Neural cell (in vitro differentiated cells): ENCODE measurements around the gene TSPOAP1. TPM values are rescaled to one million over a fixed set of nuclear protein-coding genes. Genes with fewer than 3 reads are reported as not detected.

Source experiments
- H2AFZ ChIP-seq: fragments of 200-600, 300-800 bp; sonication (generic), shearing (Covaris generic); 2 replicates; pipeline ENCODE4 v1.6.0; 2014; ENCODE audit warnings: low read depth, mild to moderate bottlenecking, antibody characterized with exemption, low read length, moderate library complexity
- H3F3A ChIP-seq: fragments of 200-600 bp; shearing (Covaris generic); 2 replicates; pipeline ENCODE4 v1.6.1; 2016; ENCODE audit warnings: mild to moderate bottlenecking, moderate library complexity, mixed read lengths, antibody characterized with exemption, low read length; ENCODE audit not compliant: insufficient read depth, poor library complexity, severe bottlenecking
- H3K27ac ChIP-seq: fragments of 200-600, 300-800 bp; sonication (generic), shearing (Covaris generic); 2 replicates; pipeline ENCODE4 v1.5.1; 2014; ENCODE audit warnings: mild to moderate bottlenecking, low read length, moderate library complexity
- H3K27me3 ChIP-seq: fragments of 300-800, 200-600 bp; sonication (generic), shearing (Covaris generic); 2 replicates; pipeline ENCODE4 v1.6.0; 2014; ENCODE audit warnings: mild to moderate bottlenecking, low read depth, low read length, moderate library complexity; ENCODE audit not compliant: insufficient read depth
- H3K36me3 ChIP-seq: fragments of 300-800, 200-600 bp; sonication (generic), shearing (Covaris generic); 2 replicates; pipeline ENCODE4 v1.5.1; 2014; ENCODE audit warnings: mild to moderate bottlenecking, antibody characterized with exemption, low read length, moderate library complexity; ENCODE audit not compliant: insufficient read depth
- H3K4me2 ChIP-seq: fragments of 300-800, 200-600 bp; sonication (generic), shearing (Covaris generic); 2 replicates; pipeline ENCODE4 v1.6.0; 2014; ENCODE audit warnings: mild to moderate bottlenecking, low read length
- H3K4me3 ChIP-seq: fragments of 300-800, 200-600 bp; sonication (generic), shearing (Covaris generic); 2 replicates; pipeline ENCODE4 v1.5.1; 2014; ENCODE audit warnings: mild to moderate bottlenecking, low read length, moderate library complexity
- H3K79me2 ChIP-seq: fragments of 200-600 bp; shearing (Covaris generic); replicated peaks from 2 replicates; pipeline ENCODE4 v1.6.0; 2014; ENCODE audit warnings: mild to moderate bottlenecking, low read length, moderate library complexity; ENCODE audit not compliant: insufficient read depth
- H3K9ac ChIP-seq: fragments of 300-800, 200-600 bp; sonication (generic), shearing (Covaris generic); 2 replicates; pipeline ENCODE4 v1.6.1; 2016; ENCODE audit warnings: mild to moderate bottlenecking, low read length, mixed read lengths
- H3K9me2 ChIP-seq: fragments of 200-600 bp; shearing (Covaris generic); 2 replicates; pipeline ENCODE4 v1.6.1; 2016; ENCODE audit warnings: mild to moderate bottlenecking, low read length, mixed read lengths; ENCODE audit not compliant: insufficient read depth
- H3K9me3 ChIP-seq: fragments of 200-600, 300-800 bp; sonication (generic), shearing (Covaris generic); 2 replicates; pipeline ENCODE4 v1.6.1; 2016; ENCODE audit warnings: mild to moderate bottlenecking, mixed run types, low read length, moderate library complexity, mixed read lengths
- H4K20me1 ChIP-seq: fragments of 200-600 bp; shearing (Covaris generic); 2 replicates; pipeline ENCODE4 v1.6.1; 2016; ENCODE audit warnings: mild to moderate bottlenecking, mixed run types; ENCODE audit not compliant: insufficient read depth
- EZH2 ChIP-seq: fragments of 200-600, 300-800 bp; shearing (Covaris generic), sonication (generic); IDR thresholded peaks from 2 replicates; pipeline ENCODE4 v1.6.1; 2014; ENCODE audit warnings: antibody characterized with exemption, low read length, borderline replicate concordance, mild to moderate bottlenecking; ENCODE audit not compliant: insufficient read depth, poor library complexity, severe bottlenecking
- MXI1 ChIP-seq: fragments of 450-650 bp; conservative IDR thresholded peaks from 2 replicates; pipeline ENCODE4 v1.6.1; 2014; ENCODE audit warnings: antibody characterized with exemption, mild to moderate bottlenecking; ENCODE audit not compliant: poor library complexity, severe bottlenecking
- POLR2AphosphoS5 ChIP-seq: IDR thresholded peaks from 2 replicates; pipeline ENCODE4 v1.6.1; 2012
- RAD21 ChIP-seq: fragments of 450-650 bp; conservative IDR thresholded peaks from 2 replicates; pipeline ENCODE4 v1.6.1; 2014; ENCODE audit warnings: antibody characterized with exemption, mild to moderate bottlenecking, moderate library complexity
- TAF1 ChIP-seq: IDR thresholded peaks from 2 replicates; pipeline ENCODE4 v1.6.1; 2012; ENCODE audit warnings: low read depth
- polyA plus RNA-seq: library from polyadenylated mRNA; depleted of rRNA; stranded (reverse); fragments of >200 nt; gene quantifications from 2 replicates; pipeline ENCODE4 v1.2.3, GENCODE V29; 2014
- TF ChIP-seq, protein P1 (sequence below): IDR thresholded peaks from 2 replicates; pipeline ENCODE4 v1.6.1; 2012; ENCODE audit warnings: borderline replicate concordance
- TF ChIP-seq, protein P2 (sequence below): fragments of 450-650 bp; IDR thresholded peaks from 2 replicates; pipeline ENCODE4 v1.5.1; 2014; ENCODE audit warnings: antibody characterized with exemption, mild to moderate bottlenecking, moderate library complexity; ENCODE audit not compliant: poor library complexity, severe bottlenecking

Gene TSPOAP1
- polyA plus RNA-seq, 1 donor from 2014 or later = 103 TPM

DNA sequence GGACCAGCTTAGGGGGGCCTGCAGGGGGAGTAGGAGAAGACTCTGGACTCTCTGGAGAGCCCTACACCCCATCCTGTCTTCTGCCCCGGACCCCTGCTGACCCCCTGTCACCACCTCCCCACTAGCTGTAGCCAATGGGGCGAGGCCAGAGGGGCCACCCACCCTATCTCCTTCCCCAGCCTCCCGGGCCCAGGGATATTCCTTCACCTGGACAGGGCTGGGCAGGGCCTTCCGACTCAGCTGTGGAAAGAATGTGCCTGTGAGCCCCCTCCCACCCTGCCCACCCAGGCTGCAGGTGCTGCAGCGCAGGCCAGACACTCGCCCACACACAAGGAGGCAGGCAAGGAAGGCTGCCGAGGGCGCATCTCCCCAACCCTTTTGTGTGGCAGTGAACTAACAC is 23.0 kb downstream of the TSPOAP1 start:
- Histone ChIP-seq H3K4me2 (no peak overlapping the region), H2AFZ (no peak overlapping the region), H3K27me3 (no peaks in the 10 kb centered on the region), H4K20me1 (no peaks in the 10 kb centered on the region), H3K79me2 (no peaks in the 10 kb centered on the region), H3K27ac (no peak overlapping the region), H3K9me2 (no peaks in the 10 kb centered on the region), H3K9ac (no peak overlapping the region), H3K4me3 (no peak overlapping the region), H3F3A (no peaks in the 10 kb centered on the region), H3K36me3 (no peaks in the 10 kb centered on the region), H3K9me3 (no peaks in the 10 kb centered on the region)
- TF ChIP-seq RAD21 (no peak), EZH2 (no peak)
- TF ChIP-seq, protein P1, sequence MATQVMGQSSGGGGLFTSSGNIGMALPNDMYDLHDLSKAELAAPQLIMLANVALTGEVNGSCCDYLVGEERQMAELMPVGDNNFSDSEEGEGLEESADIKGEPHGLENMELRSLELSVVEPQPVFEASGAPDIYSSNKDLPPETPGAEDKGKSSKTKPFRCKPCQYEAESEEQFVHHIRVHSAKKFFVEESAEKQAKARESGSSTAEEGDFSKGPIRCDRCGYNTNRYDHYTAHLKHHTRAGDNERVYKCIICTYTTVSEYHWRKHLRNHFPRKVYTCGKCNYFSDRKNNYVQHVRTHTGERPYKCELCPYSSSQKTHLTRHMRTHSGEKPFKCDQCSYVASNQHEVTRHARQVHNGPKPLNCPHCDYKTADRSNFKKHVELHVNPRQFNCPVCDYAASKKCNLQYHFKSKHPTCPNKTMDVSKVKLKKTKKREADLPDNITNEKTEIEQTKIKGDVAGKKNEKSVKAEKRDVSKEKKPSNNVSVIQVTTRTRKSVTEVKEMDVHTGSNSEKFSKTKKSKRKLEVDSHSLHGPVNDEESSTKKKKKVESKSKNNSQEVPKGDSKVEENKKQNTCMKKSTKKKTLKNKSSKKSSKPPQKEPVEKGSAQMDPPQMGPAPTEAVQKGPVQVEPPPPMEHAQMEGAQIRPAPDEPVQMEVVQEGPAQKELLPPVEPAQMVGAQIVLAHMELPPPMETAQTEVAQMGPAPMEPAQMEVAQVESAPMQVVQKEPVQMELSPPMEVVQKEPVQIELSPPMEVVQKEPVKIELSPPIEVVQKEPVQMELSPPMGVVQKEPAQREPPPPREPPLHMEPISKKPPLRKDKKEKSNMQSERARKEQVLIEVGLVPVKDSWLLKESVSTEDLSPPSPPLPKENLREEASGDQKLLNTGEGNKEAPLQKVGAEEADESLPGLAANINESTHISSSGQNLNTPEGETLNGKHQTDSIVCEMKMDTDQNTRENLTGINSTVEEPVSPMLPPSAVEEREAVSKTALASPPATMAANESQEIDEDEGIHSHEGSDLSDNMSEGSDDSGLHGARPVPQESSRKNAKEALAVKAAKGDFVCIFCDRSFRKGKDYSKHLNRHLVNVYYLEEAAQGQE = no peak
- TF ChIP-seq, protein P2, sequence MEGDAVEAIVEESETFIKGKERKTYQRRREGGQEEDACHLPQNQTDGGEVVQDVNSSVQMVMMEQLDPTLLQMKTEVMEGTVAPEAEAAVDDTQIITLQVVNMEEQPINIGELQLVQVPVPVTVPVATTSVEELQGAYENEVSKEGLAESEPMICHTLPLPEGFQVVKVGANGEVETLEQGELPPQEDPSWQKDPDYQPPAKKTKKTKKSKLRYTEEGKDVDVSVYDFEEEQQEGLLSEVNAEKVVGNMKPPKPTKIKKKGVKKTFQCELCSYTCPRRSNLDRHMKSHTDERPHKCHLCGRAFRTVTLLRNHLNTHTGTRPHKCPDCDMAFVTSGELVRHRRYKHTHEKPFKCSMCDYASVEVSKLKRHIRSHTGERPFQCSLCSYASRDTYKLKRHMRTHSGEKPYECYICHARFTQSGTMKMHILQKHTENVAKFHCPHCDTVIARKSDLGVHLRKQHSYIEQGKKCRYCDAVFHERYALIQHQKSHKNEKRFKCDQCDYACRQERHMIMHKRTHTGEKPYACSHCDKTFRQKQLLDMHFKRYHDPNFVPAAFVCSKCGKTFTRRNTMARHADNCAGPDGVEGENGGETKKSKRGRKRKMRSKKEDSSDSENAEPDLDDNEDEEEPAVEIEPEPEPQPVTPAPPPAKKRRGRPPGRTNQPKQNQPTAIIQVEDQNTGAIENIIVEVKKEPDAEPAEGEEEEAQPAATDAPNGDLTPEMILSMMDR = no peak

DNA sequence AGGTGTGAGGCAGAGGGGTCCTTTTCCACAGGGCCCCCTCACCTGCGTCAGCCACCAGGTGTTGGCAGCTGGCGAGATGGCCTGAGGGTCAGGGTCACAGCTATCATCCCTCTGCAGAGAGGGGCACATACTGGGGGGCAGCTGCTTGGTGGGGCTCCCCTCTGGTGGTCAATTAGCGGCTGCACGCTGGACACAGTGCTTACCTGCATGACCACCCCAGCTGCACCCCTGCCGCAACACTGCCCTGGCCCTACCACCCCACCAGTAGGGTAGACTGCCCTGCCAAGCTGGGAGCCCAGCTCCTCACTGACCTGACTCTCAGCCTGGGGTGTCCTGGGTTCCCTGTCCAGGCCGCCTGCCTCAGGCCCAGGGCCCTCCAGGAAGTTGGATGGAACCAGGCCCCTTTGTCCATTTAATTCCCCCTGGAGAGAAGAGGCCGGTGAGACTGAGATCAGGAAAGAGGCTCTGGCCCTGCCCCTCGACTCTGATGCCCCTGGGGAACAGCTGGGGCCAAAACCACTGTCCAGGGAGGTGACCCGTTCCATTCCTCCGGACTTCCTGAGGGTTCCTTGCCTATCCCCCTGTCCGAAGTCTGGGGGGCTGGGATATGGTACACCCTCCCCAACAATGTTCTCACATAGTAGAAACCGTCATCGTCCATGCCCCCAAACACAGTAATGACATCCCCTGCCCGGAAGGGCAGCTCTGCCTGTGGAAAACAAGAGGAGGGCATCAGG is 23.7 kb downstream of the TSPOAP1 start:
- Histone ChIP-seq H3K4me2 (no peak overlapping the region), H3K9ac (no peak overlapping the region), H3F3A (no peaks in the 10 kb centered on the region), H3K9me2 (no peaks in the 10 kb centered on the region), H3K27me3 (no peaks in the 10 kb centered on the region), H3K27ac (no peak overlapping the region), H4K20me1 (no peaks in the 10 kb centered on the region), H3K36me3 (no peaks in the 10 kb centered on the region), H3K9me3 (no peaks in the 10 kb centered on the region), H2AFZ (no peak overlapping the region), H3K4me3 (no peak overlapping the region), H3K79me2 (no peaks in the 10 kb centered on the region)
- TF ChIP-seq, protein P1 = no peak
- TF ChIP-seq MXI1 = no peak
- TF ChIP-seq TAF1 = no peak
- TF ChIP-seq POLR2AphosphoS5 = no peak
- TF ChIP-seq, protein P2 = no peak
